Caco-2 (cell line): Measurements from ENCODE around the gene ACOXL. TPM values are rescaled to one million over a fixed set of nuclear protein-coding genes. Genes with fewer than 3 reads are reported as not detected.
A peak's percentile ranks its signal among the peaks of the same experiment; 100 is the strongest.

Source experiments
- BruUV-seq: library from RNA; stranded (reverse); fragments of 400-500 nt; replicated peaks from 2 replicates; lab custom pipeline; 2021; lab: Mats Ljungman, UMichigan
- CTCF ChIA-PET: fragments of 300-600 bp; sonication (Branson Sonifier 250); formaldehyde crosslinking; loops from one replicate; lab custom pipeline; 2022; ENCODE audit warnings: antibody characterized with exemption; lab: Charles Lee
- POLR2A ChIA-PET: fragments of 300-600 bp; sonication (Branson Sonifier 250); formaldehyde crosslinking; loops from one replicate; lab custom pipeline; 2022; ENCODE audit warnings: antibody characterized with exemption; lab: Charles Lee
- DNase-seq, 2 experiments: peaks; one replicate each; pipeline versions ENCODE4 v3.0.0 to v3.0.0-alpha.2; 2020 to 2022
- H3K27me3 ChIP-seq: replicated peaks from 2 replicates; pipeline ENCODE4 v1.6.0; 2011; ENCODE audit warnings: low read length; ENCODE audit not compliant: control insufficient read depth, insufficient read depth
- H3K36me3 ChIP-seq: 2 replicates; pipeline ENCODE4 v1.5.1; 2011; ENCODE audit warnings: low read length; ENCODE audit not compliant: control insufficient read depth, insufficient read depth
- H3K4me1 ChIP-seq: fragments of 250-450 bp; sonication (Bioruptor Pico); 2 replicates; pipeline ENCODE4 v1.5.1; 2020; ENCODE audit warnings: mild to moderate bottlenecking
- H3K4me3 ChIP-seq: 2 replicates; pipeline ENCODE4 v1.5.1; 2011; ENCODE audit warnings: low read depth, mild to moderate bottlenecking, control low read depth, low read length
- H3K9me3 ChIP-seq: fragments of 250-450 bp; sonication (Bioruptor Pico); 2 replicates; pipeline ENCODE4 v1.5.1; 2020; ENCODE audit warnings: mild to moderate bottlenecking, moderate library complexity
- H3K27ac Mint-ChIP-seq: one replicate; pipeline ENCODE4 v1.8.0; 2022; ENCODE audit warnings: mixed read lengths; ENCODE audit not compliant: unreplicated experiment
- H3K27me3 Mint-ChIP-seq: one replicate; pipeline ENCODE4 v1.8.0; 2022; ENCODE audit warnings: mixed read lengths; ENCODE audit not compliant: insufficient read depth, unreplicated experiment
- H3K36me3 Mint-ChIP-seq: one replicate; pipeline ENCODE4 v1.8.0; 2022; ENCODE audit warnings: mild to moderate bottlenecking, mixed read lengths; ENCODE audit not compliant: insufficient read depth, unreplicated experiment
- H3K4me1 Mint-ChIP-seq: one replicate; pipeline ENCODE4 v1.8.0; 2022; ENCODE audit warnings: low read depth, mixed read lengths; ENCODE audit not compliant: unreplicated experiment
- H3K4me3 Mint-ChIP-seq: one replicate; pipeline ENCODE4 v1.8.0; 2022; ENCODE audit warnings: mild to moderate bottlenecking, moderate library complexity, mixed read lengths; ENCODE audit not compliant: unreplicated experiment
- H3K9me3 Mint-ChIP-seq: one replicate; pipeline ENCODE4 v1.8.0; 2022; ENCODE audit warnings: mixed read lengths; ENCODE audit not compliant: unreplicated experiment
- CTCF ChIP-seq, 2 experiments: fragments of 200-600 bp in 1 of 2; IDR thresholded peaks; 1 replicate in 1 of 2; 2 replicates in 1 of 2; pipeline versions ENCODE4 v1.5.1 to v1.8.0; 2011 to 2022; ENCODE audit warnings: antibody characterized with exemption in 1 of 2, control low read depth in 1 of 2, inconsistent platforms in 1 of 2, low read depth in 1 of 2, low read length in 1 of 2, mild to moderate bottlenecking in 1 of 2, moderate library complexity in 1 of 2; ENCODE audit not compliant: insufficient read depth in 1 of 2, severe bottlenecking in 1 of 2, unreplicated experiment in 1 of 2
- intact Hi-C: fragments of 100-400 bp; cut with micrococcal nuclease; formaldehyde crosslinking; loops from one replicate; pipeline ENCODE4 v1.10.0; 2022; ENCODE audit not compliant: unreplicated experiment
- total RNA-seq: library from RNA; stranded (reverse); gene quantifications from 2 replicates; pipeline ENCODE4 v1.2.3, GENCODE V29; 2022

Gene ACOXL
- total RNA-seq, 1 experiment from 2014 or later, result 2.6 TPM

DNA sequence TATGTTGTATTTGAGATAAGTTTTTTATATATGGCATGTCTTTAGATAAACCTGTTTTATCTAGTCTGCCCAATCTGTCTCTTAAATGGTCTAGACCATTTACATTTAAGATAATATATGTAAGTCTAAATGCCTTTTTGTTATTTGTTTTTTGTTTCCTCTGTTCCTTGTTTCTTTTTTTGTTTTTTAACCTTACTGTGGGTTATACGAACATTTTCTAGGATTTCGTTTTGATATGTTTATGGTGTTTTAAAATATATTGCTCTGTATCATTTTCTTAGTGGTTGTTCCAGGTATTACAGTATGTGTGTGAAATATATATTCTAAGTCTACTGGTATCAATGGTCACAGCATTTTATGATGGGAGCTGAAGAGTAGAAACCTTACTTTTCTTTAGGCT, 401.7 kb downstream of the ACOXL start:
- H3K27me3 Mint-ChIP-seq, result no peaks in the 10 kb centered on the region
- no peak for DNase-seq
- intact Hi-C loops, result no loop called here
- no peak overlapping the region for H3K27ac Mint-ChIP-seq
- peaks cover 12% of the 10 kb centered on the region for H3K4me1 Mint-ChIP-seq
- H3K4me3 ChIP-seq, result no peak overlapping the region
- ChIA-PET POLR2A (no interaction called here), CTCF (interaction anchor here (2.2 kb wide), 1 partner anchor 14 kb away, joined by 5 read pairs; the partner anchor contains the start of gene BCL2L11)
- H3K4me3 Mint-ChIP-seq, result no peak overlapping the region
- peak in 1 of 2 experiments; percentile 27 for TF ChIP-seq CTCF (IDR thresholded peaks at IDR 0.05; ENCODE audit: insufficient read depth in 1 of 2, low read depth in 1 of 2, low read length in 1 of 2, severe bottlenecking in 1 of 2, unreplicated experiment in 1 of 2)
- H3K27me3 ChIP-seq, result no peaks in the 10 kb centered on the region
- peaks cover 7% of the 10 kb centered on the region for H3K36me3 ChIP-seq
- peaks cover 58% of the 10 kb centered on the region for H3K36me3 Mint-ChIP-seq
- no peaks in the 10 kb centered on the region for H3K4me1 ChIP-seq
- BruUV-seq, result no TSS peak
- no peaks in the 10 kb centered on the region for H3K9me3 ChIP-seq
- no peaks in the 10 kb centered on the region for H3K9me3 Mint-ChIP-seq

DNA sequence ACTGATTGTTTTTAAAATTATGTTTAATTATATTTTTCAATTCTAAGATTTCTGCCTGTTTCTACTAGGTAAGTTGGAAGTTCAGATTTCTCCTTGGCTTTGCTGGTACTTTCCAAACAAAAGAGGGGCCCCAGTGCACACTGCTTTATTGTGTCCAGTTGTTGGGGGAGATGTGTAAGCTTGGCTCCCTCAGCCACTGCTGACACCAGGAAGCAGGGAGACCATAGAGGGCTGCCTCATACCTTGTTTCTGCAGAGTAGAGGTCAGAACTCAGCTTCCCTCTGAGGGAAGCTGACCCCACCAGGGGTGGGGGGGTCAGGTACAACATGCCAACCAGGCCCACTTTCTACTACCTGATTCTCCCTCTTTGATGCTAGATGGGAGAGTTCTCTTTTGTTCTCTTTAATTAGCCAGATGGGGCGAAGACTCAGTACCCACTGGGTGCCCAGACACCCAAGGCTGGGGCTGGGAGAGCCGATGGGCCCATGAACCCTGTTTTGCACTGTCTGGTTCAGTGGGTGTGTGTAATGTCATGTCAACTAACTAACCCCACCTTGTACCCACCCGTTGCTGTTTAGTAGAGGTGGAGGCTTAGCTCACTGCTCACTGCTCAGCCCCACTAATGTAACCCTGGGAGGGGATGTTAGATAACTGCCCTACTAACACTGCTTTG, 403.0 kb downstream of the ACOXL start:
- intact Hi-C loops, result no loop called here
- Histone ChIP-seq H3K9me3 (no peaks in the 10 kb centered on the region), H3K36me3 (peaks cover 6% of the 10 kb centered on the region), H3K4me1 (no peaks in the 10 kb centered on the region), H3K27me3 (no peaks in the 10 kb centered on the region), H3K4me3 (no peak overlapping the region)
- DNase-seq, result no peak
- no peak for TF ChIP-seq CTCF (IDR thresholded peaks at IDR 0.05; ENCODE audit: insufficient read depth in 1 of 2, low read depth in 1 of 2, low read length in 1 of 2, severe bottlenecking in 1 of 2, unreplicated experiment in 1 of 2)
- no peak overlapping the region for H3K4me3 Mint-ChIP-seq
- peaks cover 48% of the 10 kb centered on the region for H3K36me3 Mint-ChIP-seq
- no peak overlapping the region for H3K27ac Mint-ChIP-seq
- POLR2A ChIA-PET, result no interaction called here
- H3K27me3 Mint-ChIP-seq, result no peaks in the 10 kb centered on the region
- H3K4me1 Mint-ChIP-seq, result peaks cover 12% of the 10 kb centered on the region
- CTCF ChIA-PET, result no interaction called here
- no TSS peak for BruUV-seq
- H3K9me3 Mint-ChIP-seq, result no peaks in the 10 kb centered on the region

GRCh38 chr2:111135910-111136297, 403.5 kb downstream of the ACOXL start:
- peaks cover 12% of the 10 kb centered on the region for H3K4me1 Mint-ChIP-seq
- no peaks in the 10 kb centered on the region for H3K27me3 Mint-ChIP-seq
- TF ChIP-seq CTCF (IDR thresholded peaks at IDR 0.05; ENCODE audit: insufficient read depth in 1 of 2, low read depth in 1 of 2, low read length in 1 of 2, severe bottlenecking in 1 of 2, unreplicated experiment in 1 of 2), result peak in 1 of 2 experiments; percentile 20
- H3K9me3 Mint-ChIP-seq, result no peaks in the 10 kb centered on the region
- DNase-seq, result peak in 1 of 2 experiments; percentile 34
- H3K36me3 Mint-ChIP-seq, result peaks cover 43% of the 10 kb centered on the region
- Histone ChIP-seq H3K27me3 (no peaks in the 10 kb centered on the region), H3K9me3 (no peaks in the 10 kb centered on the region), H3K36me3 (peaks cover 6% of the 10 kb centered on the region), H3K4me3 (no peak overlapping the region), H3K4me1 (no peaks in the 10 kb centered on the region)
- H3K4me3 Mint-ChIP-seq, result no peak overlapping the region
- no TSS peak for BruUV-seq
- POLR2A ChIA-PET, result no interaction called here
- CTCF ChIA-PET, result no interaction called here
- no peak overlapping the region for H3K27ac Mint-ChIP-seq
- intact Hi-C loops, result no loop called here
